ENCODE measurements around the gene ANKRD34B.
"Not testable (repeated sequence)": the region's sequence is repeated elsewhere in the genome, so short reads cannot be mapped to it uniquely, and the experiment has no call there.

ANKRD34B gene

GRCh38 chr5:80584770-80585169 lies 14.7 kb upstream of the ANKRD34B start:
- no peak overlapping the region for H3K4me2 ChIP-seq (ENCODE audit: low read length, poor library complexity, severe bottlenecking)
- H3K79me1 ChIP-seq (replicated peaks; ENCODE audit: low read length, poor library complexity, severe bottlenecking), result no peaks in the 10 kb centered on the region
- 94% methylated on average over 6 of the region's 6 CpGs for WGBS
- no peak overlapping the region for H2BK120ac ChIP-seq (ENCODE audit: low read depth, low read length)
- DNase-seq, result no peak
- H3K27ac ChIP-seq (ENCODE audit: low read length, poor library complexity, severe bottlenecking), result no peak overlapping the region
- no peak overlapping the region for H3K14ac ChIP-seq (ENCODE audit: low read length in 2 of 2)
- no peak overlapping the region for H2AFZ ChIP-seq (ENCODE audit: low read depth, low read length)
- no peak overlapping the region for H3K18ac ChIP-seq (ENCODE audit: low read depth in 1 of 2, low read length in 2 of 2)
- H2BK5ac ChIP-seq (ENCODE audit: low read depth, low read length, poor library complexity, severe bottlenecking), result no peak overlapping the region
- H3K36me3 ChIP-seq (ENCODE audit: control insufficient read depth in 1 of 2, insufficient read depth in 2 of 2, low read depth in 1 of 2, low read length in 2 of 2), result no peaks in the 10 kb centered on the region
- H3K4me1 ChIP-seq (ENCODE audit: control insufficient read depth, insufficient read depth, low read depth, low read length), result no peaks in the 10 kb centered on the region
- no peak overlapping the region for H2BK15ac ChIP-seq (ENCODE audit: low read depth, poor library complexity, severe bottlenecking)
- no peak overlapping the region for H4K8ac ChIP-seq (ENCODE audit: low read length)
- no peaks in the 10 kb centered on the region for H3K27me3 ChIP-seq (ENCODE audit: control insufficient read depth in 1 of 2, insufficient read depth in 1 of 2, low read length in 2 of 2)
- no peak overlapping the region for H3K23ac ChIP-seq (ENCODE audit: low read length in 2 of 2)
- H3K4me3 ChIP-seq (ENCODE audit: insufficient read depth in 1 of 2, low read depth in 1 of 2, low read length in 2 of 2), result no peak overlapping the region
- H3K4ac ChIP-seq (ENCODE audit: low read depth in 1 of 2, low read length in 2 of 2), result no peak overlapping the region
- H3K9me3 ChIP-seq (ENCODE audit: control insufficient read depth, low read length), result no peaks in the 10 kb centered on the region
- no peak overlapping the region for H4K91ac ChIP-seq (ENCODE audit: low read length)
- no peak overlapping the region for H3K9ac ChIP-seq (ENCODE audit: low read length)
- H2AK5ac ChIP-seq (ENCODE audit: low read length, severe bottlenecking), result no peak overlapping the region
- no peak overlapping the region for H2BK12ac ChIP-seq (ENCODE audit: low read length in 2 of 2)

DNA sequence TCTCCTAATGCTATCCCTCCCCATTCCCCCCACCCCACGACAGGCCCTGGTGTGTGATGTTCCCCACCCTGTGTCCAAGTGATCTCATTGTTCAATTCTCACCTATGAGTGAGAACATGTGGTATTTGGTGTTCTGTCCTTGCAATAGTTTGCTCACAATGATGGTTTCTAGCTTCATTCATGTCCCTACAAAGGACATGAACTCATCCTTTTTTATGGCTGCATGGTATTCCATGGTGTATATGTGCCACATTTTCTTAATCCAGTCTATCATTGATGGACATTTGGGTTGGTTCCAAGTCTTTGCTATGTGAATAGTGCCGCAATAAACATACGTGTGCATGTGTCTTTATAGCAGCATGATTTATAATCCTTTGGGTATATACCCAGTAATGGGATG lies 10.2 kb upstream of the ANKRD34B start:
- not testable (repeated sequence) for H2BK15ac ChIP-seq (ENCODE audit: low read depth, poor library complexity, severe bottlenecking); H3K9me3 ChIP-seq (ENCODE audit: control insufficient read depth, low read length); H2BK5ac ChIP-seq (ENCODE audit: low read depth, low read length, poor library complexity, severe bottlenecking); H3K4me1 ChIP-seq (ENCODE audit: control insufficient read depth, insufficient read depth, low read depth, low read length); H3K27ac ChIP-seq (ENCODE audit: low read length, poor library complexity, severe bottlenecking); H3K79me1 ChIP-seq (replicated peaks; ENCODE audit: low read length, poor library complexity, severe bottlenecking); H3K23ac ChIP-seq (ENCODE audit: low read length in 2 of 2); DNase-seq; H3K18ac ChIP-seq (ENCODE audit: low read depth in 1 of 2, low read length in 2 of 2); H2AK5ac ChIP-seq (ENCODE audit: low read length, severe bottlenecking); H4K8ac ChIP-seq (ENCODE audit: low read length); H2BK12ac ChIP-seq (ENCODE audit: low read length in 2 of 2); H2BK120ac ChIP-seq (ENCODE audit: low read depth, low read length); H3K4ac ChIP-seq (ENCODE audit: low read depth in 1 of 2, low read length in 2 of 2); H3K14ac ChIP-seq (ENCODE audit: low read length in 2 of 2); H3K36me3 ChIP-seq (ENCODE audit: control insufficient read depth in 1 of 2, insufficient read depth in 2 of 2, low read depth in 1 of 2, low read length in 2 of 2); H3K4me3 ChIP-seq (ENCODE audit: insufficient read depth in 1 of 2, low read depth in 1 of 2, low read length in 2 of 2); H3K9ac ChIP-seq (ENCODE audit: low read length); H2AFZ ChIP-seq (ENCODE audit: low read depth, low read length); H4K91ac ChIP-seq (ENCODE audit: low read length); H3K4me2 ChIP-seq (ENCODE audit: low read length, poor library complexity, severe bottlenecking)
- peaks cover 0 to 18% of the 10 kb centered on the region in 2 experiments for H3K27me3 ChIP-seq (ENCODE audit: control insufficient read depth in 1 of 2, insufficient read depth in 1 of 2, low read length in 2 of 2)
- no CpG with 5 or more reads among the region's 3 CpGs for WGBS

DNA sequence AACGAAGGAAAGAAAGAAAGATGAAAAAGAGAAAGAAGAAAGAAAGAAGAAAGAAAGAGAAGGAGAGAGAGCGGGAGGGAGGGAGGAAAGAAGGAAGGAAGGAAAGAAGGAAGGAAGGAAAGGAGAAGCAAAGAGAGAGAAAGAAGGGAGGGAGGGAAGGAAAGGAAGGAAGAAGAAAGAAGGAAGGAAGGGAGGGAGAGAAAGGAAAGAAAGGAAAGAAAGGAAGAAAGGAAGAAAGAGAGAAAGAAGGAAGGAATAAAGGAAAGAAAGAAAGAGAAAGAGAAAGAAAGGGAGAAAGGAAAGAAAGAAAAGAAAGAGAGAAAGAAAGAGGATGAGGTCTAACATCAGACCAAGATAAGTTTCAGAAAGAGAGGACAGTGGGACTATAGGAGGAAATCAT lies 9.0 kb upstream of the ANKRD34B start:
- no peak overlapping the region for H3K4me2 ChIP-seq (ENCODE audit: low read length, poor library complexity, severe bottlenecking)
- no peak overlapping the region for H2BK15ac ChIP-seq (ENCODE audit: low read depth, poor library complexity, severe bottlenecking)
- no peaks in the 10 kb centered on the region for H3K36me3 ChIP-seq (ENCODE audit: control insufficient read depth in 1 of 2, insufficient read depth in 2 of 2, low read depth in 1 of 2, low read length in 2 of 2)
- no peak overlapping the region for H3K23ac ChIP-seq (ENCODE audit: low read length in 2 of 2)
- H3K4me3 ChIP-seq (ENCODE audit: insufficient read depth in 1 of 2, low read depth in 1 of 2, low read length in 2 of 2), result no peak overlapping the region
- H2AK5ac ChIP-seq (ENCODE audit: low read length, severe bottlenecking), result no peak overlapping the region
- 90% methylated on average over 2 of the region's 2 CpGs for WGBS
- H4K91ac ChIP-seq (ENCODE audit: low read length), result no peak overlapping the region
- H3K4me1 ChIP-seq (ENCODE audit: control insufficient read depth, insufficient read depth, low read depth, low read length), result no peaks in the 10 kb centered on the region
- no peak for DNase-seq
- no peak overlapping the region for H2BK5ac ChIP-seq (ENCODE audit: low read depth, low read length, poor library complexity, severe bottlenecking)
- peaks cover 0 to 31% of the 10 kb centered on the region in 2 experiments for H3K27me3 ChIP-seq (ENCODE audit: control insufficient read depth in 1 of 2, insufficient read depth in 1 of 2, low read length in 2 of 2)
- no peak overlapping the region for H3K14ac ChIP-seq (ENCODE audit: low read length in 2 of 2)
- H2AFZ ChIP-seq (ENCODE audit: low read depth, low read length), result no peak overlapping the region
- H3K79me1 ChIP-seq (replicated peaks; ENCODE audit: low read length, poor library complexity, severe bottlenecking), result no peaks in the 10 kb centered on the region
- H3K9me3 ChIP-seq (ENCODE audit: control insufficient read depth, low read length), result peaks cover 2% of the 10 kb centered on the region
- no peak overlapping the region for H4K8ac ChIP-seq (ENCODE audit: low read length)
- no peak overlapping the region for H2BK120ac ChIP-seq (ENCODE audit: low read depth, low read length)
- no peak overlapping the region for H3K9ac ChIP-seq (ENCODE audit: low read length)
- H3K27ac ChIP-seq (ENCODE audit: low read length, poor library complexity, severe bottlenecking), result no peak overlapping the region
- no peak overlapping the region for H3K18ac ChIP-seq (ENCODE audit: low read depth in 1 of 2, low read length in 2 of 2)
- H2BK12ac ChIP-seq (ENCODE audit: low read length in 2 of 2), result no peak overlapping the region
- no peak overlapping the region for H3K4ac ChIP-seq (ENCODE audit: low read depth in 1 of 2, low read length in 2 of 2)

DNA sequence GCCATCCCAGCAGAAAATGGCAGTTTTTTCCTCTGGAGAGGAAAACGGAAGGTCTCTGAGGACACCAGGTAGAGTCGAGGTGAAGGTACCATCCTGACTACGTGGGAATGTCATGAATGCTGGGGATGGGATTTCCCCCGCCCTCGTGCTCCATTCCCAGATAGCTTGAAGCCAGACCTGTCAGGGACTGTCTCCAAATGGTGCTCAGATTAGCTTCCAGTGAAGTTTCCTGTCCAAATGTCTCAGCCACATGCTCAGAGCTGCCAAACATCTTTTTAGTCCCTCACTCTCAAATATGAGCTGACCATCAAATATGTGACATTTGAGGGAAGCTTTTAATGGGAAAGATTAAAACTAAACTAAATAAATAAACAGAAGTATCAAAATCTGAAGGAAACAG lies 7.6 kb upstream of the ANKRD34B start:
- H3K9me3 ChIP-seq (ENCODE audit: control insufficient read depth, low read length), result peaks cover 2% of the 10 kb centered on the region
- no peak overlapping the region for H3K14ac ChIP-seq (ENCODE audit: low read length in 2 of 2)
- no peak overlapping the region for H3K4ac ChIP-seq (ENCODE audit: low read depth in 1 of 2, low read length in 2 of 2)
- no peak overlapping the region for H3K4me3 ChIP-seq (ENCODE audit: insufficient read depth in 1 of 2, low read depth in 1 of 2, low read length in 2 of 2)
- no peak overlapping the region for H2BK15ac ChIP-seq (ENCODE audit: low read depth, poor library complexity, severe bottlenecking)
- H2BK120ac ChIP-seq (ENCODE audit: low read depth, low read length), result no peak overlapping the region
- no peaks in the 10 kb centered on the region for H3K79me1 ChIP-seq (replicated peaks; ENCODE audit: low read length, poor library complexity, severe bottlenecking)
- H3K23ac ChIP-seq (ENCODE audit: low read length in 2 of 2), result no peak overlapping the region
- H3K4me1 ChIP-seq (ENCODE audit: control insufficient read depth, insufficient read depth, low read depth, low read length), result no peaks in the 10 kb centered on the region
- no peak overlapping the region for H3K9ac ChIP-seq (ENCODE audit: low read length)
- no peak overlapping the region for H4K8ac ChIP-seq (ENCODE audit: low read length)
- H2BK12ac ChIP-seq (ENCODE audit: low read length in 2 of 2), result no peak overlapping the region
- DNase-seq, result no peak
- WGBS, result 50% methylated on average over 5 of the region's 5 CpGs
- no peak overlapping the region for H3K27ac ChIP-seq (ENCODE audit: low read length, poor library complexity, severe bottlenecking)
- no peak overlapping the region for H3K4me2 ChIP-seq (ENCODE audit: low read length, poor library complexity, severe bottlenecking)
- H2AK5ac ChIP-seq (ENCODE audit: low read length, severe bottlenecking), result no peak overlapping the region
- no peak overlapping the region for H4K91ac ChIP-seq (ENCODE audit: low read length)
- no peak overlapping the region for H2AFZ ChIP-seq (ENCODE audit: low read depth, low read length)
- H3K18ac ChIP-seq (ENCODE audit: low read depth in 1 of 2, low read length in 2 of 2), result no peak overlapping the region
- peaks cover 10 to 42% of the 10 kb centered on the region in 2 experiments for H3K27me3 ChIP-seq (ENCODE audit: control insufficient read depth in 1 of 2, insufficient read depth in 1 of 2, low read length in 2 of 2)
- no peaks in the 10 kb centered on the region for H3K36me3 ChIP-seq (ENCODE audit: control insufficient read depth in 1 of 2, insufficient read depth in 2 of 2, low read depth in 1 of 2, low read length in 2 of 2)
- no peak overlapping the region for H2BK5ac ChIP-seq (ENCODE audit: low read depth, low read length, poor library complexity, severe bottlenecking)

All from mesenchymal stem cell (in vitro differentiated cells and primary cell).